GM18508 (cell line): ENCODE measurements around the gene PAK1.

Source experiments
- ATAC-seq: cut with Tn5 transposase; IDR thresholded peaks from one replicate; pipeline ENCODE4 v1.9.1; 2021; ENCODE audit warnings: moderate number of reproducible peaks; ENCODE audit not compliant: insufficient read depth, unreplicated experiment

The PAK1 gene

DNA sequence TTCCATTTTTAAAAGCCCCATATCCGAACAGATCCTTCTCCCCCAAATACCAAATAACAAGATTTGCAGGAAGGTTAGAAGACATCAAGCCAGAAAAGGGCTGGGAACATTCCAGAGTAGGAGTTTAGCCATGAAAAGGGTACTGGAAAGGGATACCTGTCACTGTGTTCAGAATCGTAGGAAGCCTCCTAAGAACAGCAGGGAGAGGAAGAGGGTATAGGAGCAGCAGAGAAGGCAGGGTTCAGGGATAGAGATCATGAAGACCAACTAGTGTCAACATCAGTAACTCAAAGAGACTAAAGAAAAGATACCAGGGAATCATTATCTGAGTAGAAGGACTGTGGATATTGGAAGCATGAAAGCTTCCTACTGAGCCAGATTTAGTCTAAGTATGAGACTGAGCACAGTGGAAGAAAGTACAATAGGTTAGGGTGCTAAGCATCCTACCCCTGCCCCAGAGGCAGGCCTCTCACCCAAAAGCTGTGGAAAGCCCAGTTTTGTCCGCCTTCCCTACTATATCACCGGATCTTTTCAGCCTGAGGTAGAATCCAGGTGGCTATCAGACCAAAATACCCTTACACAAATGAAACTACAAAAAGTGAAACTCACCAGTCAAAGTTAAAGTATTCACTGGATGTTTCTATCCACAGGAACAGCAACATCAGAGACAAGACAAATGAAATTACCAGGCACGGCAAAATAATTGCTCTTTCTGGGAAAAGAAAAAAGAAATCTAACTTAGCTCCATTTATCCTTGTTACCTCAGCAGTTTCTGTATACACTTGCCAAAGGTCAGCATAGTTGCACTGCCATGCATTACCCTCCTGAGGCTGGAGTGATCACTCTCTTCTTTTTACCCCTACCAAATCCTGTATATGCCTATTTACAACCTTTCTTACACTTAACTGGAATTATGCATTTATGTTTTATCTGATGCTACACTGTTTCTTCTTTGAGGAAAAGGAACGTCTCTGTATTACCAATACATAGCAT lies 189.1 kb downstream of the PAK1 start:
- no peak for ATAC-seq

DNA sequence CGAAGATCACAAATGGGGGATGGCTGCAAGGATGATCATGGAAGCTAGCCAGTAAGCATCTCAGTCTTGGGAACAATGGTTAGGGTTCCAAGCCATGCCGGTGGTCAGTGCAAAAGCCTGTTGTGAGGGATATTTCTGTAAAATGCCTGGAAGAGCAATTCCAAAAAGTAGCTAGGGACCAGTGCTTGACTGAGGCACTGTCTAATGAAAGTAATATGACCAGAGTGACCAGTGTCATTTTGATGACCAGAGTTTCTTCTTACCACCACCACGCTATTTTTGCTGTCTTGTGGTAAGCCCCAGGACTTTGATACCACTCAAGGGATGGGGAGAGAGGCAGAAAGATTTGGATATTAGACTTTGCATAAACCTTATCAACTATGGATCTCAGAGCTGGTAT lies 190.8 kb downstream of the PAK1 start:
- ATAC-seq, result no peak

DNA sequence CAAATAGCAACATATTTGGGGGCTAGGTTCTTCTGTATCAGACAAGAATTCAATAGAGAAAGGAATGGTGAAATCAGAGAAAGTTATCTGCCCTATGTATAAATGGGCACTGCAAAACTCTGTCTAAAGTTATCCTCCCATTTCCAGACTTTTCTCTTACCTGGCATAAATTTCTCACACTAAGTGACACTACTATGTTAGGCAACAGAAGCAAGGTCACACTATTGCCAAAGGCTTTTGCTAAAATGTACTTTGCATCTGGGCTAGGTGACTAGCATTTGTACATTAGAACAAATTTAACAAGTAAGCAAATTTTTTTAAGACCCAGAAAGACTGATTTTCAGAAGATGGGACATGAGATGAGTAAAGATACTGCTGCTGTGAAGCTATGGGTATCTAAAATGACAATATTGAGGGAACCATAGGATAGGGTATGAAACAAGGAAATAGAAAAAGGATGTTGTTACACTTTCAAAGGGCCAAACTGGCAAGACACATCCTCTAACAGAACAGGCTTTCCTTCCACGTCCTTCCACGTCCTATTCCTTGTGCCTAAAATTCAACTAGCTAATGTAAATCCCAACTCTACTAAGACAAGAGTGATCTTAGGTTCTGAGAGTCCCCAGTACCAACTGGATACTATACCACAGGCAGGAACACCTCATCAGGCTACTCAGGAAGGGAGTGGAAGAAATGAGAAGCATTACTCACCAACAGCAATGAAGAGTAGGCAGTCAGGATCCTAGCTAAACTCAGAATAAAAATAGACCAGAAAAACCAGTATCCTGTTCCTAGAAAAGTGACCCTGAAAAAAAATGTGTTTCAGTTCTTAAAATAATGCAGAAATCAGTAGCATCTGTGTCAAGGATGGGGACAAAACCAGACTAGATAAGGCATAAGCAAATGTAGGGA lies 195.0 kb downstream of the PAK1 start:
- ATAC-seq, result no peak

DNA sequence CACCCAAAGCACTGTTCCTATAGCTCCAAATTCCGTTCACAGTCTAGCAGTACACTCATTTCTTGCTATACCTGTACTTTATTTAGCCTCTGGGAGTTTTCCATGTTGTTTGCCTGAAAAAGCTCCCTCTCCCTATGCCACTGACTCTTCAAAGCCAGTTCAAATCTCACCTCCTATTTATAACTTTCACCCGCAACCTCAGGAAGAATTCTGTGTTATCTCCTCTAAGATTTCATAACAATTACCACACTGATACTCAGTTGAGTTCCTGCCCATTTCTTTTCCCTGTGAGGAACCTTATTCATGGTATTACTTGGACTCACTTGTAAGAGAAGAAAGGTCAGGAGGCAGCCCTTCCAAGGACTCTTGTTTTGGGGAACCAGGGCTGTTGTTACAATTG lies 197.6 kb downstream of the PAK1 start:
- no peak for ATAC-seq
